Type B pancreatic cell (in vitro differentiated cells): ENCODE measurements around the gene SS18. TPM values are rescaled to one million over a fixed set of nuclear protein-coding genes. Genes with fewer than 3 reads are reported as not detected.

Experiments
- DNase-seq: peaks from one replicate; pipeline ENCODE4 v3.0.0; 2021; ENCODE audit warnings: mixed read lengths; ENCODE audit not compliant: unreplicated experiment; ENCODE audit errors: extremely low spot score
- H3K27ac Mint-ChIP-seq: 2 replicates; pipeline ENCODE4 v1.8.0; 2021; ENCODE audit warnings: mild to moderate bottlenecking, mixed read lengths
- H3K27me3 Mint-ChIP-seq: 2 replicates; pipeline ENCODE4 v1.8.0; 2021; ENCODE audit warnings: mixed read lengths
- H3K36me3 Mint-ChIP-seq: 2 replicates; pipeline ENCODE4 v1.8.0; 2021; ENCODE audit warnings: mixed read lengths
- H3K4me1 Mint-ChIP-seq: one replicate; pipeline ENCODE4 v1.8.0; 2021; ENCODE audit warnings: mixed read lengths; ENCODE audit not compliant: unreplicated experiment
- H3K4me3 Mint-ChIP-seq: 2 replicates; pipeline ENCODE4 v1.8.0; 2021; ENCODE audit warnings: mild to moderate bottlenecking, mixed read lengths
- H3K9me3 Mint-ChIP-seq: 2 replicates; pipeline ENCODE4 v1.8.0; 2021; ENCODE audit warnings: mixed read lengths
- CTCF ChIP-seq: fragments of 200-600 bp; sonication (generic); conservative IDR thresholded peaks from 2 replicates; pipeline ENCODE4 v1.5.0; 2021; ENCODE audit warnings: antibody characterized with exemption, mild to moderate bottlenecking
- total RNA-seq: library from RNA; stranded (reverse); gene quantifications from 2 replicates; pipeline ENCODE4 v1.2.1, GENCODE V29; 2021; ENCODE audit warnings: low replicate concordance

SS18 gene
- total RNA-seq, 1 donor from 2014 or later = 85.7 TPM

DNA sequence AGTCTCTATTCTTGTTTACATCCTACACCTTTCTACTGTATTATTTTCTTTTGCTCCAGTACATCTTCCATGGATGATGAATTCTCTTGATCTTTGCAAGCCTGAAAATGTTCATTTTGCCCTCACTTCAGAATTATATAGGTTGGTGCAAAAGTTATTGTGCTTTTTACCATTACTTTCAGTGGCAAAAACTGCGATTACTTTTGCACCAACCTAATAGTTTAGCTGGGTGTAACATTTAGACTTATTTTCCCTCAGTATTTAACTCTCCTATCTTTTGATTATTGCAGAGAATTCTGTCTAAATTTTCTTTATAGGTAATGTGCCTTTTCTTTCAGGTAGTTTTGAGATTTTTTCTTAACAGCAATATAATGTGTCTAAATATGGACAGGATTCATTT, 81.8 kb downstream of the SS18 start:
- Mint-ChIP-seq H3K9me3 (no peaks in the 10 kb centered on the region), H3K27ac (no peak overlapping the region), H3K36me3 (peaks cover 16% of the 10 kb centered on the region), H3K4me3 (no peak overlapping the region), H3K27me3 (no peaks in the 10 kb centered on the region), H3K4me1 (no peaks in the 10 kb centered on the region)
- DNase-seq = no peak
- TF ChIP-seq CTCF = no peak

GRCh38 chr18:26008096-26008495, 82.3 kb downstream of the SS18 start:
- Mint-ChIP-seq H3K36me3 (peaks cover 13% of the 10 kb centered on the region), H3K9me3 (no peaks in the 10 kb centered on the region), H3K4me3 (no peak overlapping the region), H3K4me1 (peaks cover 5% of the 10 kb centered on the region), H3K27me3 (no peaks in the 10 kb centered on the region), H3K27ac (no peak overlapping the region)
- DNase-seq = no peak
- no peak for TF ChIP-seq CTCF

DNA sequence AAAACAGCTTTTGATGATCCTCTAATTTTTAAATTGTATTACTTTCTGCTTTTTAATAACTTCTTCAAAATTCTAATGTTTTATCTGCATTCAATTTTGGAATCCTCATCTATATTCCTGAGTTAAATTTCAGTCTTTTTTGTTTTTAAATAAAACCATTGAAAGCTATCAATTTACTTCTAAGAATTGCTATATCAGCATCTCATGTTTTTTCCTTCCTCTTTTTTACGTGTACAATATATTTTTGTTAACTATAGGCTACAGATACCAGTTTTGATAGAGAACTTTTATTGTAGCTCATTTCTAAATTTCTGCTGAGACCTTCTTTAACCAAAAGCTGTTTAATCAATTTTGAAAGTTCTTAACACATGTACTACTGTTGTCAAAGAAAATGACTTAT, 84.5 kb downstream of the SS18 start:
- H3K27me3 Mint-ChIP-seq = no peaks in the 10 kb centered on the region
- peaks cover 5% of the 10 kb centered on the region for H3K4me1 Mint-ChIP-seq
- H3K4me3 Mint-ChIP-seq = no peak overlapping the region
- DNase-seq = no peak
- peaks cover 9% of the 10 kb centered on the region for H3K36me3 Mint-ChIP-seq
- H3K27ac Mint-ChIP-seq = no peak overlapping the region
- H3K9me3 Mint-ChIP-seq = no peaks in the 10 kb centered on the region
- TF ChIP-seq CTCF = no peak

DNA sequence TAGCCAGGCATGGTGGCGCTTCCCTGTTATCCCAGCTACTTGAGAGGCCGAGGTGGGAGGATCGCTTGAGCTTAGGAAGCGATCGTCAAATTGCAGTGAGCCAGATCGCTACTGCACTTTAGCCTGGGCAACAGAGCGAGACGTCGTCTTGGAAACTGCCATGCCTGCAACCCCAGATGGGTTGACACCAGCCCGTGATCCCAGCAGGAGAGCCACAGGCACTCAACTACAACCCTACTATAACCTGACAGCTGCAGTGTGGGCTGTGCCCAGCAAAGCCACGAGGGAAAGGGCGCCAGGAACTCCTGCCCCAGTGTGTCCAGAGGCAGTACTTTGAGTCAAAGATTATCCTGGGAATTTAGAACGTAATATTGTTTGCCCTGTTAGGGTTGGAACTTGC, 85.6 kb downstream of the SS18 start:
- no peak overlapping the region for H3K27ac Mint-ChIP-seq
- no peak for TF ChIP-seq CTCF
- DNase-seq = no peak
- H3K36me3 Mint-ChIP-seq = peaks cover 3% of the 10 kb centered on the region
- H3K27me3 Mint-ChIP-seq = no peaks in the 10 kb centered on the region
- peaks cover 5% of the 10 kb centered on the region for H3K4me1 Mint-ChIP-seq
- H3K9me3 Mint-ChIP-seq = no peaks in the 10 kb centered on the region
- H3K4me3 Mint-ChIP-seq = no peak overlapping the region

- Mint-ChIP-seq H3K4me3 (no peak overlapping the region), H3K4me1 (peaks cover 5% of the 10 kb centered on the region), H3K9me3 (peaks cover 7% of the 10 kb centered on the region)
Measured at GRCh38 chr18:26003817-26004216, 86.6 kb downstream of the SS18 start.

More at GRCh38 chr18:26003817-26004216, 86.6 kb downstream of the SS18 start:
- Mint-ChIP-seq H3K27ac (no peak overlapping the region), H3K36me3 (no peaks in the 10 kb centered on the region), H3K27me3 (no peaks in the 10 kb centered on the region)
- TF ChIP-seq CTCF = no peak
- no peak for DNase-seq
